IPS-15b (cell line): Measurements from ENCODE around the gene GASK1B.

Experiments used
- H3K27me3 ChIP-seq: one replicate; pipeline ENCODE4 v1.6.1; 2013; ENCODE audit warnings: low read length; ENCODE audit not compliant: control insufficient read depth, insufficient read depth
- H3K36me3 ChIP-seq: one replicate; pipeline ENCODE4 v1.6.1; 2013; ENCODE audit warnings: low read length; ENCODE audit not compliant: control insufficient read depth, insufficient read depth
- H3K4me1 ChIP-seq: one replicate; pipeline ENCODE4 v1.6.1; 2013; ENCODE audit warnings: mild to moderate bottlenecking, low read length; ENCODE audit not compliant: control insufficient read depth, insufficient read depth
- H3K4me3 ChIP-seq: one replicate; pipeline ENCODE4 v1.5.1; 2013; ENCODE audit warnings: low read depth, low read length
- H3K9ac ChIP-seq: one replicate; pipeline ENCODE4 v1.6.1; 2013; ENCODE audit warnings: low read depth, mild to moderate bottlenecking, low read length
- H3K9me3 ChIP-seq: one replicate; pipeline ENCODE4 v1.6.1; 2013; ENCODE audit warnings: mild to moderate bottlenecking, low read length; ENCODE audit not compliant: control insufficient read depth, insufficient read depth

GASK1B gene

DNA sequence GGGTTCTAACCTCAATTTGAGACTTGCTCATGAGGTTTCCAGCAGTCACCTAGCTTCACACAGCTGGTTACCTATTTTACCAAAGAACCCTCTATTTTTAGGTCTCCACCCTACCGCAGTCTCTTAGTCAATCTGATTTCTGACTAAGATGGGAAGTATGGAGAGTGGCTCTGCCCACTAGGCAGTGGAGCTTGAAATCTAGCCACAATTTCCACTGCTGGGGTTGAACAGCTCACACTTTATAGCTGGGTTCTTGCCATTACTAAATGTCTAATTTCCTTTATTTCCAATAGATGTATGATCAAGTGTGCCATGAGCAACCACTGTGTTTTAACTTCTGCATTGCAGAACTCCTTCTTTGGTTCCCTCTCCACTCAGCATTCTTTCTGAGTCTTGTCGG, 43.1 kb downstream of the GASK1B start:
- Histone ChIP-seq H3K9me3 (no peaks in the 10 kb centered on the region), H3K9ac (no peak overlapping the region), H3K27me3 (no peaks in the 10 kb centered on the region), H3K4me1 (no peaks in the 10 kb centered on the region), H3K4me3 (no peak overlapping the region), H3K36me3 (no peaks in the 10 kb centered on the region)

DNA sequence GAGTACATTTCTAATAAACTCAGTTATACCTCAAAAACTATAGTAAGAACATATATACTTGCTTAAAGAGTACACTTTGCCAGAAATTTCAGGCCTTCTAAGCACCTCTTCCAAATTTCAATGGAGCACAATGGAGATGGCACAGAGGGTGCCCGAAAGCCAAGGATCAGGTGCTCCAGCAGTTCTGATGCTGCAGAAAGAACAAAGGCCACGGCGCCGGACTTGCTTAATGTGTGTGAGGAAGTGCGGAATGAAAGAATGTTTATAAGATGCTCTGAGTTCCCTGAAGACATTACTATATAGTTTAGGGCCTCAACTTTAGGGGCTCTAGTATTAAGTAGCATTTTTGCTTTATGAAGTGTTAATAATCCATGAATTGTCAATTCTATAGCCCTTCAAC, 44.3 kb downstream of the GASK1B start:
- Histone ChIP-seq H3K36me3 (no peaks in the 10 kb centered on the region), H3K9me3 (no peaks in the 10 kb centered on the region), H3K4me3 (no peak overlapping the region), H3K27me3 (no peaks in the 10 kb centered on the region), H3K9ac (no peak overlapping the region), H3K4me1 (no peaks in the 10 kb centered on the region)

DNA sequence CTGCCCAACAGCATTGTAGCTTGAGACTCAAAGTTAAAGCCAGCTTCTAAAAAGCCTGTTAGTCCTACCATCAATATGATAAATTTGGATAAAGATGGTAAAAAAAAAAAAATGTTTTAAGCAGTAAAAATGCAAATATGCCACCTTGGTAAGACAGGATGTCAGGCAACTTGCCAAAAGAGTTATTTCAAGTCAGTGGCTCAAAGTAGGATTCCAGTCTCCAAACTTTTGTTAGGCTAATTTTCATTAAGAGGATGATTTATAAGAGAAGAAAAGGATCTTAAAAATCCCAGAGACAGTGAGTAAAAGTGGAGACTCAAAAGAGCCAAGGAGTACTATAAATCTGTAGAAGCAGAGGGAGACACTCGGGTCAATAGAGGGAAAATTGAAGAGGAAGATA, 47.5 kb downstream of the GASK1B start:
- H3K9me3 ChIP-seq: no peaks in the 10 kb centered on the region
- H3K9ac ChIP-seq: no peak overlapping the region
- H3K36me3 ChIP-seq: no peaks in the 10 kb centered on the region

More for the DNA sequence above, 47.5 kb downstream of the GASK1B start:
- no peak overlapping the region for H3K4me3 ChIP-seq
- H3K4me1 ChIP-seq: no peaks in the 10 kb centered on the region
- no peaks in the 10 kb centered on the region for H3K27me3 ChIP-seq
